Tibial nerve (tissue), 4 donors: ENCODE results near the gene CLEC6A.

Experiments
- EP300 ChIP-seq, 2 donors: sonication (generic); formaldehyde crosslinking; IDR thresholded peaks; one replicate each; pipeline ENCODE4 v1.6.1; 2017; ENCODE audit warnings: antibody characterized with exemption in 2 of 2, mild to moderate bottlenecking in 1 of 2
- POLR2A ChIP-seq, 2 donors: fragments of 450-650 bp; IDR thresholded peaks; one replicate each; pipeline ENCODE4 v1.6.1; 2017; ENCODE audit warnings: antibody characterized with exemption in 2 of 2, mild to moderate bottlenecking in 2 of 2, moderate library complexity in 2 of 2
- TF ChIP-seq, protein P1 (sequence below), 5 experiments: fragments of 200-600 bp in 3 of 5; fragments of 450-650 bp in 2 of 5; sonication (generic) in 3 of 5; IDR thresholded peaks; one replicate each; pipeline ENCODE4 v1.5.1; 2016 to 2019; ENCODE audit warnings: antibody characterized with exemption in 5 of 5, mild to moderate bottlenecking in 3 of 5, moderate library complexity in 2 of 5

DNA sequence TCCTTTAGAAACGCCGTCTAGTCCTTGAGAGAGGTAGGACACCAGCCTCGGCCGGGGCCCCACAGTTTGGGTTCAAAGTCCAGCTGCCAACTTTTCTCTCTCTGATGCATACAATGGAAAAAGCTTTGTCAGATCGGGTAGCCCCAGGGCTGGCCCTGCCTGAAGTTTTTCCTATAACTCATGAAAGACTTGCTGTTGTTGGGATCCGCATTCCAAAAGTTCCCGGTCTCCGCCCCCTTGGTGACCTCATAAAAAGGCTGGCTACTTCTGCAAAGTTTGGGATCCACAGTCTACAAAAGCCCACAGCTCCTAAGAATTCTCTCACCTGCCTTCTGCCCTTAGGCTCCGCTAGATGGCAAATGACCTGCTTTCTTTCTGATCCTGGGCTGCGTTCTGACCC is 35.3 kb upstream of the CLEC6A start:
- TF ChIP-seq EP300 (IDR thresholded peaks at IDR 0.05) (no peak), POLR2A (IDR thresholded peaks at IDR 0.05) (no peak)
- TF ChIP-seq, protein P1, sequence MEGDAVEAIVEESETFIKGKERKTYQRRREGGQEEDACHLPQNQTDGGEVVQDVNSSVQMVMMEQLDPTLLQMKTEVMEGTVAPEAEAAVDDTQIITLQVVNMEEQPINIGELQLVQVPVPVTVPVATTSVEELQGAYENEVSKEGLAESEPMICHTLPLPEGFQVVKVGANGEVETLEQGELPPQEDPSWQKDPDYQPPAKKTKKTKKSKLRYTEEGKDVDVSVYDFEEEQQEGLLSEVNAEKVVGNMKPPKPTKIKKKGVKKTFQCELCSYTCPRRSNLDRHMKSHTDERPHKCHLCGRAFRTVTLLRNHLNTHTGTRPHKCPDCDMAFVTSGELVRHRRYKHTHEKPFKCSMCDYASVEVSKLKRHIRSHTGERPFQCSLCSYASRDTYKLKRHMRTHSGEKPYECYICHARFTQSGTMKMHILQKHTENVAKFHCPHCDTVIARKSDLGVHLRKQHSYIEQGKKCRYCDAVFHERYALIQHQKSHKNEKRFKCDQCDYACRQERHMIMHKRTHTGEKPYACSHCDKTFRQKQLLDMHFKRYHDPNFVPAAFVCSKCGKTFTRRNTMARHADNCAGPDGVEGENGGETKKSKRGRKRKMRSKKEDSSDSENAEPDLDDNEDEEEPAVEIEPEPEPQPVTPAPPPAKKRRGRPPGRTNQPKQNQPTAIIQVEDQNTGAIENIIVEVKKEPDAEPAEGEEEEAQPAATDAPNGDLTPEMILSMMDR (IDR thresholded peaks at IDR 0.05) = no peak
